AG04449 (cell line): ENCODE data around the gene PDE6D.
"Not testable (repeated sequence)": the region's sequence is repeated elsewhere in the genome, so short reads cannot be mapped to it uniquely, and the experiment has no call there.

Source experiments
- CTCF ChIA-PET: fragments of 350-600 bp; formaldehyde crosslinking; extraction: SDS; loops from one replicate; lab custom pipeline; 2021; ENCODE audit warnings: antibody characterized with exemption; lab: Yijun Ruan, JAX
- POLR2A ChIA-PET: fragments of 400-600, 350-600 bp; formaldehyde crosslinking; extraction: SDS; loops from one replicate; lab custom pipeline; 2020; ENCODE audit warnings: antibody characterized with exemption, inconsistent platforms; lab: Yijun Ruan, JAX
- DNase-seq: peaks from one replicate; pipeline ENCODE4 v3.0.0-alpha.2; 2010; ENCODE audit warnings: low read depth, low spot score
- H3K4me3 ChIP-seq: 2 replicates; pipeline ENCODE4 v1.5.1; 2011; ENCODE audit warnings: low read depth, mild to moderate bottlenecking, control low read depth, low read length
- CTCF ChIP-seq: IDR thresholded peaks from one replicate; pipeline ENCODE4 v1.5.1; 2011; ENCODE audit warnings: mild to moderate bottlenecking, moderate library complexity, low read length, control low read depth, inconsistent platforms; ENCODE audit not compliant: insufficient read depth; ENCODE audit errors: missing control alignments

Gene PDE6D

GRCh38 chr2:231764124-231764523 lies 17.0 kb downstream of the PDE6D start:
- ChIA-PET POLR2A (no interaction called here), CTCF (interaction anchor here (0.7 kb wide), 1 partner anchor 57 kb away, joined by 3 read pairs; no protein-coding TSS in a partner anchor)
- TF ChIP-seq CTCF: no peak
- no peak overlapping the region for H3K4me3 ChIP-seq
- no peak for DNase-seq

- TF ChIP-seq CTCF: no peak
These were observed 19.3 kb downstream of the PDE6D start for GRCh38 chr2:231761735-231762134.

GRCh38 chr2:231752061-231752460 lies 29.0 kb downstream of the PDE6D start:
- ChIA-PET CTCF (interaction anchor here (1.1 to 1.2 kb wide), 2 partner anchors 9 to 37 kb away, joined by 3 to 6 read pairs; no protein-coding TSS in a partner anchor), POLR2A (no interaction called here)
- TF ChIP-seq CTCF: no peak
- no peak overlapping the region for H3K4me3 ChIP-seq
- DNase-seq: no peak

More at GRCh38 chr2:231761735-231762134, 19.3 kb downstream of the PDE6D start:
- no peak overlapping the region for H3K4me3 ChIP-seq
- ChIA-PET POLR2A (interaction anchor here (0.6 kb wide), 1 partner anchor 36 kb away, joined by 3 read pairs; no protein-coding TSS in a partner anchor), CTCF (interaction anchor here (0.6 to 2.1 kb wide), 6 partner anchors 10 to 244 kb away, joined by 3 to 6 read pairs (median 4); no protein-coding TSS in a partner anchor)
- no peak for DNase-seq

GRCh38 chr2:231751042-231751815 lies 29.9 kb downstream of the PDE6D start:
- no peak for TF ChIP-seq CTCF
- no peak for DNase-seq
- no peak overlapping the region for H3K4me3 ChIP-seq
- ChIA-PET CTCF (interaction anchor here (1.0 to 1.2 kb wide), 3 partner anchors 10 to 37 kb away, joined by 3 to 6 read pairs (median 5); no protein-coding TSS in a partner anchor), POLR2A (no interaction called here)

GRCh38 chr2:231749016-231749415 lies 32.1 kb downstream of the PDE6D start:
- POLR2A ChIA-PET, H3K4me3 ChIP-seq, DNase-seq, CTCF ChIA-PET: not testable (repeated sequence)

GRCh38 chr2:231748153-231748896 lies 32.8 kb downstream of the PDE6D start:
- CTCF ChIA-PET: not testable (repeated sequence)

More at GRCh38 chr2:231748153-231748896, 32.8 kb downstream of the PDE6D start:
- H3K4me3 ChIP-seq, POLR2A ChIA-PET, DNase-seq: not testable (repeated sequence)
